SK-N-MC (cell line): ENCODE measurements around the gene MYOZ2.
A peak's percentile ranks its signal among the peaks of the same experiment; 100 is the strongest.

Experiments
- DNase-seq: peaks from one replicate; pipeline ENCODE4 v3.0.0-alpha.2; 2011; ENCODE audit warnings: low read depth, low spot score
- H3K27ac ChIP-seq: fragments of 200-600 bp; sonication (generic); 2 replicates; pipeline ENCODE4 v1.5.1; 2016; ENCODE audit warnings: mixed run types
- H3K36me3 ChIP-seq: fragments of 200-600 bp; sonication (generic); 2 replicates; pipeline ENCODE4 v1.6.1; 2017; ENCODE audit warnings: antibody characterized with exemption, low read length, mixed read lengths; ENCODE audit not compliant: insufficient read depth
- H3K4me3 ChIP-seq: fragments of 200-600 bp; sonication (generic); 2 replicates; pipeline ENCODE4 v1.5.1; 2016
- H3K9ac ChIP-seq: fragments of 200-600 bp; sonication (generic); 2 replicates; pipeline ENCODE4 v1.8.0; 2017; ENCODE audit warnings: mixed run types, mixed read lengths; ENCODE audit not compliant: insufficient read length
- H3K9me3 ChIP-seq: fragments of 200-600 bp; sonication (generic); 2 replicates; pipeline ENCODE4 v1.6.1; 2017; ENCODE audit warnings: low read depth, mild to moderate bottlenecking, antibody characterized with exemption, low read length, moderate library complexity, mixed read lengths
- EZH2 ChIP-seq: fragments of 200-600 bp; sonication (generic); IDR thresholded peaks from one replicate; pipeline ENCODE4 v1.6.1; 2017; ENCODE audit warnings: antibody characterized with exemption
- FOXP2 ChIP-seq: optimal IDR thresholded peaks from 2 replicates; pipeline ENCODE3; 2011; ENCODE audit warnings: mild to moderate bottlenecking, moderate library complexity; ENCODE audit not compliant: insufficient read depth; ENCODE audit errors: extremely low read length, control extremely low read depth
- POLR2AphosphoS5 ChIP-seq: IDR thresholded peaks from 2 replicates; pipeline ENCODE4 v1.6.1; 2012; ENCODE audit warnings: mild to moderate bottlenecking, low read depth, low read length, borderline replicate concordance

Gene MYOZ2

DNA sequence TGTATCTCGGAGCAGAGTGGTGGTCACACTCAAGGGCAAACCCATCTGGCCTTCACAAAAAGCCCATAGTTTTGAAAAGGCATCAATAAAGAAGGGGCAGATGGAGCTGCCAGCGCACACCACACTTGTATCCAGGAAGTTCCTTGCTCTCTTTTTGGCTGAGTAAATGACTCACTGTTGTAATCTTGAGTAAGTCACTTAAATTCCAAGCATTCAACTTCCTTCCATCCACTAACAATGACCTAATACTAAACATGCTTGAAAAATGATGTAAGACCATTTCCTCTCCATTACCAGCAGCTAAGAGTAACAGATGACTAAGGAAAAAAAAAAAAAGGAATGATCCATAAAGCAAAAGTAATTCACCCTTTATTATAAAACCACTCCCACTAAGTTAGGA, 32.4 kb upstream of the MYOZ2 start:
- peak; percentile 69 for DNase-seq
- Histone ChIP-seq H3K4me3 (0 out of 2 replicates have a peak overlapping the region, but pooled peaks have one; percentile 13), H3K36me3 (no peaks in the 10 kb centered on the region), H3K27ac (peak overlapping the region; percentile 78), H3K9me3 (no peaks in the 10 kb centered on the region), H3K9ac (peak overlapping the region; percentile 54)
- TF ChIP-seq EZH2 (no peak), POLR2AphosphoS5 (no peak), FOXP2 (no peak)

GRCh38 chr4:119104644-119105273, 30.9 kb upstream of the MYOZ2 start:
- no peak overlapping the region for H3K9ac ChIP-seq
- no peak for TF ChIP-seq POLR2AphosphoS5
- TF ChIP-seq FOXP2, result no peak
- no peak for TF ChIP-seq EZH2
- no peaks in the 10 kb centered on the region for H3K36me3 ChIP-seq
- no peak for DNase-seq
- no peak overlapping the region for H3K27ac ChIP-seq
- H3K4me3 ChIP-seq, result no peak overlapping the region
- H3K9me3 ChIP-seq, result no peaks in the 10 kb centered on the region

DNA sequence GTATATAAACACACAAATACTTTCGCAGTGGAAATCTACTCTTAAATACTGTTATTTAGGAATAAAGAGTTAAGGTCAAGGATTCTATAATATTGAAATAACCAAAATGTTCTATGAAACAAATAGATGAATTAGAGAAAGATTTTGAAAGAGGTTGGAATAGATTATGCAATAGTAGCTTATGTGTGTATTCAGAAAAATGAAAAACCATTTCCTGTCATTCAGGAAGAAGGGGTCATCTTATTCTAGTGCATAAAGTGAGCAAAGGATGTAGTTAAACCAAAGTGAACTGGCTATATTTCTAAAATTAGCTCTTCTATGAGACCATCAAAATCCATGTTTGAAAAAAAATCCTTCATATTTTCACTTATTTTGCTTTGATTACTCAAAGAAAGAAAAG, 30.0 kb upstream of the MYOZ2 start:
- TF ChIP-seq POLR2AphosphoS5, result no peak

DNA sequence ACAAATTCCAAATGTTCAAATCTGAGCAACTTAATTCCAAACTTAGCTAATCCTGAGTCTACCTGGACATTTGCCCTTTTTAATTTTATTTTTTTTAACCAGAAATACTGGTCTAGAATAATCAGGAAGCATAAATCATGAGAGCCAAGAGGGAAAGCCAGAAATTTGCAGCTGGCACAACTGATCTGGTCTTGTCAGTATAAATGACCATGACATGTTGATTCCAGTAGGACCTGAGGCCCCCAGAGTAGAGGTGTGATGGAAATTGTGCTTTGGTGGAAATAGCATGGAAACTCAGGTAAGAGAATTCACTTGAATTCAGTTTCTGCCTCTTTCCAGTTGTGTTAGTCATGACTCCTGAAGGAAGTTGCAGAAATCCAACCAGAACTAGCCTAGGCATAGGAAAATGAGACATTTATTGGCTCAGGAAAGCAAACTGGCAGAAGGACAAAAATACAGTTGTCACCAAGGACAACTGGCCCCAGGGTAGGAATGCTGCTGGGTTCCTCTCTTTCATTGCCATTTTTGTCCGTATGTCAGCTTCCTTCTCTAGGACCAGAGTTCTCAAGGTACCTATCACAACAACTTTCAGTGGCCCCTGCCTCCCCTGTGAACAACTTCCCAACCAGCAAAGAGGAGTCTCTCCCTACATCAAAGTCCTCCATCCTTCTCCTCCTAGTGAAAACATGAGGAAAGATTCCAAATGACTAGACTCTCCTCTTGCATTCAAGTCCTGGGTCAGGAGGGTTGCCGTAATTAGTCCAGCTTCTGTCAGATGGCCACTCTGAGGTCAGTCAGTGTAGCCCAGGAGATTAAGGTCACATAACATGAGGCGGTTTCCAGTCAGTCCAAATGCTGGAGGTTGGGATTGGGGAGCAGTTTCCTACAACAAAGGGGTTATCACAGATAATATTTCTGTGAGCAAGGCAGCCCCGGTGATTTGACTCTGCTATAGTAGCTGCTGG, 29.3 kb upstream of the MYOZ2 start:
- no peak overlapping the region for H3K9ac ChIP-seq
- H3K27ac ChIP-seq, result no peak overlapping the region
- no peaks in the 10 kb centered on the region for H3K36me3 ChIP-seq
- TF ChIP-seq FOXP2 (no peak), POLR2AphosphoS5 (no peak), EZH2 (no peak)
- no peak for DNase-seq
- H3K4me3 ChIP-seq, result no peak overlapping the region
- no peaks in the 10 kb centered on the region for H3K9me3 ChIP-seq

More for the DNA sequence above, 30.0 kb upstream of the MYOZ2 start:
- Histone ChIP-seq H3K27ac (no peak overlapping the region), H3K9me3 (no peaks in the 10 kb centered on the region), H3K9ac (no peak overlapping the region), H3K36me3 (no peaks in the 10 kb centered on the region), H3K4me3 (no peak overlapping the region)
- no peak for DNase-seq

- no peak for TF ChIP-seq FOXP2
- no peak for TF ChIP-seq POLR2AphosphoS5
- TF ChIP-seq EZH2, result no peak
- H3K27ac ChIP-seq, result no peak overlapping the region
- H3K9me3 ChIP-seq, result no peaks in the 10 kb centered on the region
- H3K36me3 ChIP-seq, result no peaks in the 10 kb centered on the region
- no peak for DNase-seq
- H3K4me3 ChIP-seq, result no peak overlapping the region
- no peak overlapping the region for H3K9ac ChIP-seq
Observed at GRCh38 chr4:119110121-119110520, 25.5 kb upstream of the MYOZ2 start.

DNA sequence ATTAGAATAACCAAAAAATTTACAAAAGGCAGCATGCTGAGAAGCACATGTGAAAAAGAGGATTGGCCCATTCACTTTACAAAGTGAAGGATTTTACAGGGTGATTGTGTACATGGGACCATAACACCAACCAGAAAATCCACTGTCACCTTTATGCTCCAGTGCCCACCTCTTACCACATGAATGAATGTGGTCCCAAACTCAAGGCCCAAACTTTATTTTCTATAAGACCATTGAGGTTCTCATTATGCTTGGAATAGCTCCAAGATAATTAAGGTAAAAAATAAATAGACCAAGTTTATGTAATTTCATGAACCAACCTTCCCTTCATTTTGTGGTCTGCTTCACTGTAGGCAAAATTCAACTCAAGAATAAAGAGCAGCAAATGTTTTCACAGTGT, 24.3 kb upstream of the MYOZ2 start:
- Histone ChIP-seq H3K27ac (no peak overlapping the region), H3K9me3 (no peaks in the 10 kb centered on the region), H3K4me3 (no peak overlapping the region), H3K36me3 (no peaks in the 10 kb centered on the region), H3K9ac (no peak overlapping the region)
- no peak for TF ChIP-seq EZH2
- no peak for TF ChIP-seq POLR2AphosphoS5
- no peak for TF ChIP-seq FOXP2
- DNase-seq, result no peak

DNA sequence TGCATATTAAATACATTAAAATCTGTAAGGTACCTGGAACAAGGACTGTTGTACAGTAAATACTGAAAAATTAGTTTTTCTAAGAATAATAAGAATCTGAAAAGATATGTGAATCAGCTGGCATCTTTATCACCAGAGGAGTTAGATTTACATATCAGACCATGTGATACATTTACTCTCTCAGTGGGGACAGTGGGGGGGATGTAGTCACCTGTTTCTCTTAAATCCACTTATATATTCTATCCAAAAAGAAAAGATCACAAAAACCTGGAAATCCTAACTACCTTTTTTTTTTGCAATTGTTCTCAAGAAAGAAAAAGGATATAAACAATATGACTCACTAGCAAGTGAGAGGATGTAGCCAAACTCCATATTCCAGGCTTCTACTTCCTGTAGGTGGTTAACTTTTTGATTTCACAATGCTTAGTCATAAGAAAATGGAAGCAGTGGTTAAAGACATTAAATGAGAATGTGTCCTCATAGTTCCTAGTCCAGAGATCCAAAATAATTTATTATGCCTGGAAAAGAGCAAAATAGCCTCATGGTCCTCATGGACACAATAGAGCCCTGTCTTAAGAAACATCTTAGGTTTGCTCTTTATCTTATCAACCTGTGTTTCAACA, 22.5 kb upstream of the MYOZ2 start:
- DNase-seq, result no peak
- Histone ChIP-seq H3K27ac (no peak overlapping the region), H3K36me3 (no peaks in the 10 kb centered on the region), H3K9ac (no peak overlapping the region), H3K9me3 (no peaks in the 10 kb centered on the region), H3K4me3 (no peak overlapping the region)
- TF ChIP-seq POLR2AphosphoS5 (no peak), EZH2 (no peak)

DNA sequence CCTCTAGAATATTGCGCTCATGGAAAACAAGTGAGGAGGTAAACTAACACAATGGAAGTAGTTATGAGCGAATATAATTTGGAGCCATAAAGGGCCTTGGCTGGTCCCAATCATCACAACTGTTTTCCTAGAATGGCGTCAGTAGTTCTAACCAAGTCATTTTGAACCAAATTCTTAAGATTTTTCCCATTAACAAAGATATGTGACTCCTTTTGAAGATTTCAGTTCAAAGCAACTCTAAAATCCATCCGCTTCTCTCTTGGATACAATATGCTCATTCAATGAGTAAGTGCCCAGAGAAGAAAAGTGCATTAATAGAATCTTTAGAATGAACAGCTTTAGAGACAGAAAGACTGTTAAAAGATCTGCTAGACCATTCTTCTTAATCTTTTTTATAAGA, 19.6 kb upstream of the MYOZ2 start:
- H3K27ac ChIP-seq, result no peak overlapping the region
- no peak overlapping the region for H3K4me3 ChIP-seq
- no peaks in the 10 kb centered on the region for H3K36me3 ChIP-seq
- H3K9ac ChIP-seq, result no peak overlapping the region
- no peak for TF ChIP-seq FOXP2
- no peak for TF ChIP-seq POLR2AphosphoS5
- TF ChIP-seq EZH2, result no peak
- no peaks in the 10 kb centered on the region for H3K9me3 ChIP-seq
- no peak for DNase-seq
